Muscle of leg (tissue), 11 donors: ENCODE measurements around the gene SERPINB7. TPM values are rescaled to one million over a fixed set of nuclear protein-coding genes. Genes with fewer than 3 reads are reported as not detected.

Experiments
- DNase-seq: peaks from one replicate; pipeline ENCODE4 v3.0.0; 2013
- H3K27ac ChIP-seq: one replicate; pipeline ENCODE4 v1.5.1; 2013; ENCODE audit warnings: mild to moderate bottlenecking, low read length, control low read depth
- H3K27me3 ChIP-seq: one replicate; pipeline ENCODE4 v1.6.1; 2013; ENCODE audit warnings: low read length; ENCODE audit not compliant: control insufficient read depth, insufficient read depth
- H3K36me3 ChIP-seq: one replicate; pipeline ENCODE4 v1.6.1; 2013; ENCODE audit warnings: low read length; ENCODE audit not compliant: control insufficient read depth, insufficient read depth
- H3K4me1 ChIP-seq: one replicate; pipeline ENCODE4 v1.6.1; 2013; ENCODE audit warnings: low read length; ENCODE audit not compliant: control insufficient read depth, insufficient read depth
- H3K4me3 ChIP-seq: one replicate; pipeline ENCODE4 v1.5.1; 2013; ENCODE audit warnings: low read length, control low read depth
- H3K9me3 ChIP-seq: replicated peaks from 2 replicates; pipeline ENCODE4 v1.6.1; 2013; ENCODE audit warnings: low read depth, low read length; ENCODE audit not compliant: control insufficient read depth
- WGBS: methylation state at CpG from one replicate; pipeline ENCODE4 v1.1.5; 2013; ENCODE audit warnings: missing lambda C conversion rate; ENCODE audit not compliant: insufficient coverage; 5-methylcytosine and 5-hydroxymethylcytosine counted together
- polyA plus RNA-seq, 8 donors: library from polyadenylated mRNA; unstranded; fragments of 120-200 nt; gene quantifications; one replicate each; pipeline versions ENCODE4 v1.2.1 to v1.2.3, GENCODE V29; 2013; ENCODE audit warnings: inconsistent platforms in 1 of 8, low replicate concordance in 1 of 8; ENCODE audit not compliant: insufficient read length in 8 of 8, insufficient read depth in 1 of 8
- total RNA-seq: library from RNA; stranded (reverse); fragments of 120-200 nt; gene quantifications from one replicate; pipeline ENCODE4 v1.2.4, GENCODE V29; 2013

The SERPINB7 gene
- total and polyA plus RNA-seq, 9 donors, result 0.12 to 10.1 (median 0.42) TPM; not detected in 6

- H3K9me3 ChIP-seq, result no peaks in the 10 kb centered on the region
- H3K27ac ChIP-seq, result no peak overlapping the region
- H3K4me3 ChIP-seq, result no peak overlapping the region
- no peaks in the 10 kb centered on the region for H3K4me1 ChIP-seq
- H3K36me3 ChIP-seq, result no peaks in the 10 kb centered on the region
- no CpG with 5 or more reads among the region's 3 CpGs for WGBS
- DNase-seq, result no peak
- no peaks in the 10 kb centered on the region for H3K27me3 ChIP-seq
These were observed 61.2 kb downstream of the SERPINB7 start for GRCh38 chr18:63836456-63836855.

GRCh38 chr18:63837590-63837989 is 62.4 kb downstream of the SERPINB7 start:
- no peaks in the 10 kb centered on the region for H3K27me3 ChIP-seq
- no peak overlapping the region for H3K27ac ChIP-seq
- no peaks in the 10 kb centered on the region for H3K9me3 ChIP-seq
- 94% methylated on average over 4 of the region's 5 CpGs for WGBS
- no peak overlapping the region for H3K4me3 ChIP-seq
- no peak for DNase-seq
- H3K36me3 ChIP-seq, result no peaks in the 10 kb centered on the region
- H3K4me1 ChIP-seq, result no peaks in the 10 kb centered on the region

- Histone ChIP-seq H3K36me3 (no peaks in the 10 kb centered on the region), H3K9me3 (no peaks in the 10 kb centered on the region), H3K4me3 (no peak overlapping the region), H3K4me1 (no peaks in the 10 kb centered on the region), H3K27me3 (no peaks in the 10 kb centered on the region), H3K27ac (no peak overlapping the region)
- 100% methylated on average over 1 of the region's 7 CpGs for WGBS
- DNase-seq, result no peak
These were observed 67.8 kb downstream of the SERPINB7 start for GRCh38 chr18:63843008-63843407.

- peak; percentile 38 for DNase-seq
- Histone ChIP-seq H3K27me3 (no peaks in the 10 kb centered on the region), H3K27ac (no peak overlapping the region), H3K36me3 (no peaks in the 10 kb centered on the region), H3K4me3 (no peak overlapping the region), H3K9me3 (no peaks in the 10 kb centered on the region), H3K4me1 (no peaks in the 10 kb centered on the region)
- no CpG with 5 or more reads among the region's 3 CpGs for WGBS
These were observed 69.0 kb downstream of the SERPINB7 start for GRCh38 chr18:63844254-63844653.

- no peaks in the 10 kb centered on the region for H3K4me1 ChIP-seq
- no peak overlapping the region for H3K27ac ChIP-seq
- H3K27me3 ChIP-seq, result no peaks in the 10 kb centered on the region
- no peak overlapping the region for H3K4me3 ChIP-seq
- peak; percentile 60 for DNase-seq
- H3K9me3 ChIP-seq, result no peaks in the 10 kb centered on the region
- no CpG with 5 or more reads among the region's 2 CpGs for WGBS
- H3K36me3 ChIP-seq, result no peaks in the 10 kb centered on the region
These were observed 72.9 kb downstream of the SERPINB7 start for GRCh38 chr18:63848159-63848558.

GRCh38 chr18:63850020-63850419 is 74.8 kb downstream of the SERPINB7 start:
- DNase-seq, result no peak
- no peaks in the 10 kb centered on the region for H3K9me3 ChIP-seq
- no peaks in the 10 kb centered on the region for H3K36me3 ChIP-seq
- H3K27me3 ChIP-seq, result no peaks in the 10 kb centered on the region
- WGBS, result 20% methylated on average over 1 of the region's 4 CpGs
- no peak overlapping the region for H3K27ac ChIP-seq
- no peaks in the 10 kb centered on the region for H3K4me1 ChIP-seq
- no peak overlapping the region for H3K4me3 ChIP-seq

- Histone ChIP-seq H3K27ac (no peak overlapping the region), H3K27me3 (no peaks in the 10 kb centered on the region), H3K36me3 (no peaks in the 10 kb centered on the region), H3K9me3 (no peaks in the 10 kb centered on the region), H3K4me1 (no peaks in the 10 kb centered on the region), H3K4me3 (no peak overlapping the region)
- no peak for DNase-seq
- 63% methylated on average over 2 of the region's 2 CpGs for WGBS
These were observed 75.4 kb downstream of the SERPINB7 start for GRCh38 chr18:63850636-63851035.

Other genes with a start within 250 kb of the SERPINB7 start
- 0.62 TPM for gene SERPINB12, start 233.0 kb upstream of the SERPINB7 start, total RNA-seq
- 1 to 10 TPM in 1 of 8 donors, under 1 TPM in 7; 0.23 to 1.3 (median 0.43) TPM for gene SERPINB12, start 233.0 kb upstream of the SERPINB7 start, polyA plus RNA-seq
- gene SERPINB13, start 188.1 kb upstream of the SERPINB7 start, total RNA-seq, result not detected
- gene SERPINB13, start 188.1 kb upstream of the SERPINB7 start, polyA plus RNA-seq, result 1 to 10 TPM in 1 of 8 donors, under 1 TPM in 2, not detected in 5; 0.04 to 3.1 (median 0.16) TPM
- gene SERPINB4, start 131.2 kb upstream of the SERPINB7 start, total RNA-seq, result not detected
- gene SERPINB4, start 131.2 kb upstream of the SERPINB7 start, polyA plus RNA-seq, result under 1 TPM in 2 of 8 donors, not detected in 6; 0.23 to 0.34 TPM
- gene SERPINB3, start 113.5 kb upstream of the SERPINB7 start, total RNA-seq, result not detected
- gene SERPINB3, start 113.5 kb upstream of the SERPINB7 start, polyA plus RNA-seq, result under 1 TPM in 1 of 8 donors, not detected in 7; 0.65 TPM
- gene SERPINB11, start 72.5 kb upstream of the SERPINB7 start, total RNA-seq, result not detected
- gene SERPINB11, start 72.5 kb upstream of the SERPINB7 start, polyA plus RNA-seq, result not detected
- 0.27 TPM for gene SERPINB2, start 112.3 kb downstream of the SERPINB7 start, total RNA-seq
- gene SERPINB2, start 112.3 kb downstream of the SERPINB7 start, polyA plus RNA-seq, result 10 to 100 TPM in 1 of 8 donors, 1 to 10 TPM in 1, under 1 TPM in 5, not detected in 1; 0.10 to 29.4 (median 0.13) TPM
- 0.04 TPM for gene SERPINB10, start 132.5 kb downstream of the SERPINB7 start, total RNA-seq
- gene SERPINB10, start 132.5 kb downstream of the SERPINB7 start, polyA plus RNA-seq, result under 1 TPM; 0.05 to 0.95 (median 0.27) TPM
- not detected for gene HMSD, start 173.9 kb downstream of the SERPINB7 start, total RNA-seq
- under 1 TPM in 3 of 8 donors, not detected in 5; 0.12 to 0.51 (median 0.18) TPM for gene HMSD, start 173.9 kb downstream of the SERPINB7 start, polyA plus RNA-seq
- 0.93 TPM for gene SERPINB8, start 194.7 kb downstream of the SERPINB7 start, total RNA-seq
- 1 to 10 TPM; 1.4 to 2.6 (median 1.7) TPM for gene SERPINB8, start 194.7 kb downstream of the SERPINB7 start, polyA plus RNA-seq